GM12875 (cell line): Measurements from ENCODE around the gene DDX42.
A peak's percentile ranks its signal among the peaks of the same experiment; 100 is the strongest.

ENCODE experiments used
- H3K4me3 ChIP-seq: one replicate; pipeline ENCODE4 v1.5.1; 2011; ENCODE audit warnings: low read depth, low read length, control low read depth
- TF ChIP-seq, protein P1 (sequence below): IDR thresholded peaks from 2 replicates; pipeline ENCODE4 v1.5.1; 2011; ENCODE audit warnings: low read depth, mild to moderate bottlenecking, control low read depth, inconsistent platforms, low read length, moderate library complexity, borderline replicate concordance; ENCODE audit not compliant: insufficient read depth

Gene DDX42, protein sequence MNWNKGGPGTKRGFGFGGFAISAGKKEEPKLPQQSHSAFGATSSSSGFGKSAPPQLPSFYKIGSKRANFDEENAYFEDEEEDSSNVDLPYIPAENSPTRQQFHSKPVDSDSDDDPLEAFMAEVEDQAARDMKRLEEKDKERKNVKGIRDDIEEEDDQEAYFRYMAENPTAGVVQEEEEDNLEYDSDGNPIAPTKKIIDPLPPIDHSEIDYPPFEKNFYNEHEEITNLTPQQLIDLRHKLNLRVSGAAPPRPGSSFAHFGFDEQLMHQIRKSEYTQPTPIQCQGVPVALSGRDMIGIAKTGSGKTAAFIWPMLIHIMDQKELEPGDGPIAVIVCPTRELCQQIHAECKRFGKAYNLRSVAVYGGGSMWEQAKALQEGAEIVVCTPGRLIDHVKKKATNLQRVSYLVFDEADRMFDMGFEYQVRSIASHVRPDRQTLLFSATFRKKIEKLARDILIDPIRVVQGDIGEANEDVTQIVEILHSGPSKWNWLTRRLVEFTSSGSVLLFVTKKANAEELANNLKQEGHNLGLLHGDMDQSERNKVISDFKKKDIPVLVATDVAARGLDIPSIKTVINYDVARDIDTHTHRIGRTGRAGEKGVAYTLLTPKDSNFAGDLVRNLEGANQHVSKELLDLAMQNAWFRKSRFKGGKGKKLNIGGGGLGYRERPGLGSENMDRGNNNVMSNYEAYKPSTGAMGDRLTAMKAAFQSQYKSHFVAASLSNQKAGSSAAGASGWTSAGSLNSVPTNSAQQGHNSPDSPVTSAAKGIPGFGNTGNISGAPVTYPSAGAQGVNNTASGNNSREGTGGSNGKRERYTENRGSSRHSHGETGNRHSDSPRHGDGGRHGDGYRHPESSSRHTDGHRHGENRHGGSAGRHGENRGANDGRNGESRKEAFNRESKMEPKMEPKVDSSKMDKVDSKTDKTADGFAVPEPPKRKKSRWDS

DNA sequence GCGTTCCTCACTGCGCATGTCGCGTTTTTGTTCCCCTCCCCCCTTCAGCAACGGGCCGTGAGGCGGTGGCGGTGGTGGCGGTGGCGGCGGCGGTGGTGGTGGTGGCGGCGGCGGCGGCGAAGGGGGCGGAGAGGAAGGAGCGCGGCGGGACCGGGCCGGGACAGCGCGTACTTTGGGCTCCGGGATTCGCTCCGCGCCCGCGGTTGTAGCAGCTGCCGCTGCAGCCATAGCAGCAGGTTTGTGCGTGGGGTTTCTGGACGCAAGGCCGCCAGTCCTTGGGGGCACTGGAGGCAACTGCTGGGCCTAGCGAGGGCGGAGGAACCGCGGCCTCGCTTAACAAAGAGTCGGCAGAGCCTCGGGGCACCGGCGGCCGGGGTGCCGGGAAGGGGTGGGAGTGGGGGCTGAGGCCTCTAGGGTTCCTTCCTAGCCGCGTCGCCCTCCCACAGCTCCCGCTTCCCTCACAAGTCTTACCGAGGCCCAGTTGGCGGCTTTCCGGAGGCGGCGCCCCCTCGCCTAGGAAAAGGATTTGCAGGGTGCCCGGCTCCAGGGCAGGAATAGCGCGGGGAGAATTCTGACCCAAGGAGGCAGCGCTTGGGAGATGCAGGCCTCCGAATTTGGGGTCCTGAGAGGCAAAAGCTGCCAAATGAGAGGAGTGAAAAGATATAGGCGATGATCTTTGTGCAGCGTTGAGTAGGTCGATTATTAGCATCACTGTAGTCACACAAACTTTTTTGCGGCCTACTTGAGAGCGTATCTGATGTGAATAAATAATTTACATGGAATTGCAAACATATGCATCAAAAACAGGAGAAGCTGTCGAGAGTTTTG is at the start of gene DDX42:
DDX42 (plus strand) TSS at position 30 of the 828 bp plus-strand sequence. CDS start 12,880 bp downstream, outside the sequence.
- TF ChIP-seq, protein P1, sequence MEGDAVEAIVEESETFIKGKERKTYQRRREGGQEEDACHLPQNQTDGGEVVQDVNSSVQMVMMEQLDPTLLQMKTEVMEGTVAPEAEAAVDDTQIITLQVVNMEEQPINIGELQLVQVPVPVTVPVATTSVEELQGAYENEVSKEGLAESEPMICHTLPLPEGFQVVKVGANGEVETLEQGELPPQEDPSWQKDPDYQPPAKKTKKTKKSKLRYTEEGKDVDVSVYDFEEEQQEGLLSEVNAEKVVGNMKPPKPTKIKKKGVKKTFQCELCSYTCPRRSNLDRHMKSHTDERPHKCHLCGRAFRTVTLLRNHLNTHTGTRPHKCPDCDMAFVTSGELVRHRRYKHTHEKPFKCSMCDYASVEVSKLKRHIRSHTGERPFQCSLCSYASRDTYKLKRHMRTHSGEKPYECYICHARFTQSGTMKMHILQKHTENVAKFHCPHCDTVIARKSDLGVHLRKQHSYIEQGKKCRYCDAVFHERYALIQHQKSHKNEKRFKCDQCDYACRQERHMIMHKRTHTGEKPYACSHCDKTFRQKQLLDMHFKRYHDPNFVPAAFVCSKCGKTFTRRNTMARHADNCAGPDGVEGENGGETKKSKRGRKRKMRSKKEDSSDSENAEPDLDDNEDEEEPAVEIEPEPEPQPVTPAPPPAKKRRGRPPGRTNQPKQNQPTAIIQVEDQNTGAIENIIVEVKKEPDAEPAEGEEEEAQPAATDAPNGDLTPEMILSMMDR: no peak

DNA sequence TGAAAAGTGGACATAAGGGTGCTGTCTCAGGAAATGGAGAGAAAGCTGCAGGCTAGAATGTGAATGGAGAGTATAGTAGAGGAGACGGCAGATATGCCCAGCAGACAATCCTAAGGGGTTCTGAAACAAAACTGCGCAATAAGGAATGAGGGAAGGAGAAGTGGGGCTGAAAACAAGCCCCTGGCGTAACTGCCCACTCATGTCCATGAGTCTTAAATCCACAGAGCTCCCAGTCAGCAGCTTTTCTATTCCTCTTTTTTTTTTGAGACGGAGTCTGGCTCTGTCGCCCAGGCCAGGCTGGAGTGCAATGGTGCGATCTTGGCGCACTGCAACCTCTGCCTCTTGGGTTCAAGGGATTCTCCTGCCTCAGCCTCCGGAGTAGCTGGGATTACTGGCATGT is 38.3 kb upstream of the DDX42 start:
- H3K4me3 ChIP-seq: no peak overlapping the region
- TF ChIP-seq, protein P1: no peak

More for the DNA sequence above, at the start of gene DDX42:
- H3K4me3 ChIP-seq: peak within 1 kb of the TSS; percentile 78

DNA sequence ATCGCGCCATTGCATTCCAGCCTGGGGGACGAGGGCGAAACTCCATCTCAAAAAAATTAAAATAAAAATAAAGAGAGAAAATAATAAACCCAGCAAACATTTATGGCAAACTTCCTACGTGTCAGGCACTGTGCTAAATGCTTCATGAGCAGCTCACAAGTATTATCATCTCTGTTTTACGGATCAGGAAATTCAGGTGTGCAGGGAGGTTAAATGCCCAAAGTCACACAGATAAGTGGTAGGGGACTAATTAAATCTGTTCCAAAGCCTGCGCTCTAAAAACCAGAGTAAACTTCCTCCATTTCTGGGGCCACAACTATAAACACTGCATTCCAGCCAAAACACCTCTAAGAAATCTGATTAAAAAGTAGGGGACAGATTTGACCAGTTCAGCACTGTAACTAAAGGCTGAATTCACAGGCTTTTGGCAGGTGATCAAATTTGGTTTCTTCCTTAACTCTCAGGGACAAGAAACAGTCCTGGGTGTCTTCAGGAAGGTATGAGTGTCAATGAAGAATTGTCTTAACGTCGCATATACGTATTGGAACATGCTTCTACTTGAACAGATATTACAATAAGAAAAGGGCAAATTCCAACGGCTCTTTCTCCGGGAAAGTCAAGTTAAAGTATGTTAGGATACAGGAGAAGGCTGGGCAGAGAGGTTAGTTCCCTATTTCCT is 33.4 kb upstream of the DDX42 start:
- H3K4me3 ChIP-seq: peak overlapping the region; percentile 68
- TF ChIP-seq, protein P1: no peak

DNA sequence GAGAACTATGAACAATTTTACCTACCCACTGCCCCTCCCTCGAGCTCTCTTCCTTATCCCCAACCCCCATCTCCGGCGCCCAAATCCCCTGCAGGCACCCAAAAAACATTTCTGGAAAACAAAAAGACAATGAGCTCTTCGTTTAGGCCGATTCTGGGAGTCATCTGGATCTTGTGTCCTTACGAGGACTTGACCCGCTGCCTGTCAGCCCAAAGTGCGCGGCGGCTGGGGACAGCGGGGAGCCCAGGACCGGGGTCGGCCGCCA is 32.9 kb upstream of the DDX42 start:
- TF ChIP-seq, protein P1: no peak
- peak overlapping the region; percentile 68 for H3K4me3 ChIP-seq

DNA sequence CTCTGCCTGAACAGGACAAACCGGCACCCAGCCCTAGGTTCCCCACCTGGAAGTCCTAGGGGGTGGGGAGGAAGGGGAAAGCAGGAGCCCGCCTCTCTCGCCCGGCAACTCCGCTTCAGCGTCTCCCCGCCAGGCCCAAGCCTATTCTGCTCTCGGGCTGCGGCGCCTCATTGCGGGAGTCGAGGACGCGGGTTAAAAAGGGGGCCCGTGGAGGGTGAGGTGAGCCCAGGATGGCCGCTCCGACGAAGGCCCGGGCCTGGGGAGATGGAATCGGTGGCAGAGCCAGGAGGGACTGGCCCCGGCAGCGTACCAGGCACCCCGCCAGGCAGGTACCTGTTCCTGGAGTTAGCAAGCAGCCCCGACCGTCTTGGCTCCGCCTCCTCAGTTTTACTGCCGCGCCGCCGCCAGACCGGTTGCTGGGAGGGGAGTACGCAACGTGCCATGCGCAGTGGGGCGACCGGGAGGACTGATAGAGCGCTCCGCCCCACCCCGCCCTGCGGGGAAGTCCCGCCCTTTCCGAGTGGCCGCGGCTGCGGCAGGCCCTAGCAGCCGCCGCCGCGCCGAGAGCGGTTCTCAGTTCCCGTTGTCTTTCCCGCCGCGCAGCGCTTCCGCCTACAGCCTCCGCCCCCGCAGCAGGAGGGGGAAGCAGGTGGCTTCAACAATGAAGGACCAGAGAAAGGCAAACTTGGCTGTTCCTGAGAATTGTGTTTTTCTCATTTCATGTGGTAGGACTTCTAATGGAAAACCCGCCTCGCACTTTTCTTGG is 32.4 kb upstream of the DDX42 start, which contains the start of gene STRADA:
STRADA (minus strand) TSS at position 392 of the 766 bp plus-strand sequence. CDS start 13,430 bp downstream, outside the sequence.
- H3K4me3 ChIP-seq: peak within 1 kb of the TSS; percentile 68
- TF ChIP-seq, protein P1: no peak
